PC-9 (cell line): ENCODE data around the gene IFT57. TPM values are rescaled to one million over a fixed set of nuclear protein-coding genes. Genes with fewer than 3 reads are reported as not detected.
A peak's percentile ranks its signal among the peaks of the same experiment; 100 is the strongest.

ENCODE experiments used
- BruUV-seq: library from RNA; stranded (reverse); fragments of 400-500 nt; replicated peaks from 2 replicates; lab custom pipeline; 2021; lab: Mats Ljungman, UMichigan
- CTCF ChIA-PET: fragments of 300-600 bp; sonication (Branson Sonifier 250); formaldehyde crosslinking; loops from one replicate; lab custom pipeline; 2022; ENCODE audit warnings: antibody characterized with exemption; lab: Charles Lee
- POLR2A ChIA-PET: fragments of 300-600 bp; sonication (Branson Sonifier 250); formaldehyde crosslinking; loops from one replicate; lab custom pipeline; 2022; ENCODE audit warnings: antibody characterized with exemption; ENCODE audit not compliant: unreplicated experiment; lab: Charles Lee
- DNase-seq, 2 experiments: peaks; one replicate each; pipeline versions ENCODE4 v3.0.0 to v3.0.0-alpha.2; 2015 to 2022; ENCODE audit warnings: mixed read lengths in 1 of 2
- H2AFZ ChIP-seq: fragments of 200-600 bp; sonication (generic); 2 replicates; pipeline ENCODE4 v1.8.1; 2017; ENCODE audit warnings: antibody characterized with exemption
- H3F3A ChIP-seq: fragments of 200-600 bp; sonication (generic); 2 replicates; pipeline ENCODE4 v1.8.1; 2017; ENCODE audit warnings: antibody characterized with exemption, mild to moderate bottlenecking, low read depth; ENCODE audit not compliant: insufficient read depth
- H3K27ac ChIP-seq: fragments of 200-600 bp; sonication (generic); 2 replicates; pipeline ENCODE4 v1.6.1; 2016; ENCODE audit warnings: mixed run types
- H3K27me3 ChIP-seq: fragments of 200-600 bp; sonication (generic); 2 replicates; pipeline ENCODE4 v1.6.1; 2016; ENCODE audit warnings: low read depth, mixed run types; ENCODE audit not compliant: insufficient read depth
- H3K36me3 ChIP-seq: fragments of 200-600 bp; sonication (generic); 2 replicates; pipeline ENCODE4 v1.6.1; 2016; ENCODE audit warnings: low read depth, mixed run types
- H3K4me1 ChIP-seq: fragments of 200-600 bp; sonication (generic); replicated peaks from 2 replicates; pipeline ENCODE4 v1.6.1; 2016; ENCODE audit warnings: mixed run types; ENCODE audit not compliant: insufficient read depth
- H3K4me2 ChIP-seq: fragments of 200-600 bp; sonication (generic); 2 replicates; pipeline ENCODE4 v1.6.1; 2017; ENCODE audit warnings: mixed run types
- H3K4me3 ChIP-seq: fragments of 200-600 bp; sonication (generic); 2 replicates; pipeline ENCODE4 v1.6.1; 2016; ENCODE audit warnings: mixed run types
- H3K79me2 ChIP-seq: fragments of 200-600 bp; sonication (generic); 2 replicates; pipeline ENCODE4 v1.6.1; 2017; ENCODE audit warnings: low read depth, mixed run types
- H3K9me2 ChIP-seq: fragments of 200-600 bp; sonication (generic); 2 replicates; pipeline ENCODE4 v1.8.1; 2017; ENCODE audit warnings: mild to moderate bottlenecking; ENCODE audit not compliant: insufficient read depth
- H3K9me3 ChIP-seq: fragments of 200-600 bp; sonication (generic); 2 replicates; pipeline ENCODE4 v1.8.1; 2016; ENCODE audit warnings: low read depth; ENCODE audit not compliant: insufficient read depth
- H4K20me1 ChIP-seq: fragments of 200-600 bp; sonication (generic); 2 replicates; pipeline ENCODE4 v1.8.1; 2017; ENCODE audit not compliant: insufficient read depth
- EZH2 ChIP-seq: fragments of 200-600 bp; sonication (generic); IDR thresholded peaks from 2 replicates; pipeline ENCODE4 v1.8.0; 2017; ENCODE audit warnings: antibody characterized with exemption, low read depth
- intact Hi-C: fragments of 100-400 bp; cut with micrococcal nuclease; formaldehyde crosslinking; loops from one replicate; pipeline ENCODE4 v1.10.0; 2022; ENCODE audit not compliant: unreplicated experiment
- total RNA-seq: library from RNA; stranded (reverse); gene quantifications from 2 replicates; pipeline ENCODE4 v1.2.3, GENCODE V29; 2021
- TF ChIP-seq, protein P1 (sequence below): fragments of 200-600 bp; sonication (generic); conservative IDR thresholded peaks from 2 replicates; pipeline ENCODE4 v1.6.1; 2017; ENCODE audit warnings: mixed run types, antibody characterized with exemption, mild to moderate bottlenecking, moderate library complexity

The IFT57 gene
- total RNA-seq, 1 experiment from 2014 or later: 55.2 TPM

DNA sequence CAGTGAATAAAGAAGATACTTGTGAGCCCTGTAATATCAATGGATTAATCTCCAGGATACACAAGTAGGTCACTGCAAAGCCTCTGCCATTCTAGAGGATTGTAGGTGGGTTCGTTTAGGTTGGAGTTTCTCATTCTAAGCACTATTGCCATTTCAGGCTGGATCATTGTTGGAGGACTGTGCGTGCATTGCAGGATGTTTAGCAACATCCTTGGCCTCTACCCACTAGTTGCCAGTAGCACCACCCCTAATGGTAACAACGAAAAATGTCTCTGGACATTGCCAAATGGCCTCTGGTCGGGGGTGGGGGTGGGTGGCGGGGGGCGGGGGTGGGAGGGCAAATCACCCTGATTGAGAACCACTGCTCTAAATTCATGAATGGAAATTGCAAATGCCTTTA, 4.9 kb upstream of the IFT57 start:
- Histone ChIP-seq H3F3A (no peaks in the 10 kb centered on the region), H3K9me2 (peaks cover 6% of the 10 kb centered on the region; the same call in 1 of the 2 replicates), H3K4me2 (no peak overlapping the region), H3K79me2 (no peaks in the 10 kb centered on the region), H3K4me1 (peaks cover 9% of the 10 kb centered on the region), H3K27ac (no peak overlapping the region), H3K36me3 (no peaks in the 10 kb centered on the region), H3K27me3 (no peaks in the 10 kb centered on the region), H4K20me1 (no peaks in the 10 kb centered on the region), H3K4me3 (no peak overlapping the region), H2AFZ (no peak overlapping the region), H3K9me3 (no peaks in the 10 kb centered on the region)
- no TSS peak for BruUV-seq
- DNase-seq: no peak
- intact Hi-C loops: no loop called here
- ChIA-PET POLR2A (no interaction called here), CTCF (interaction anchor here (0.7 kb wide), 1 partner anchor 300 kb away, joined by 6 read pairs; no protein-coding TSS in a partner anchor)
- TF ChIP-seq, protein P1, sequence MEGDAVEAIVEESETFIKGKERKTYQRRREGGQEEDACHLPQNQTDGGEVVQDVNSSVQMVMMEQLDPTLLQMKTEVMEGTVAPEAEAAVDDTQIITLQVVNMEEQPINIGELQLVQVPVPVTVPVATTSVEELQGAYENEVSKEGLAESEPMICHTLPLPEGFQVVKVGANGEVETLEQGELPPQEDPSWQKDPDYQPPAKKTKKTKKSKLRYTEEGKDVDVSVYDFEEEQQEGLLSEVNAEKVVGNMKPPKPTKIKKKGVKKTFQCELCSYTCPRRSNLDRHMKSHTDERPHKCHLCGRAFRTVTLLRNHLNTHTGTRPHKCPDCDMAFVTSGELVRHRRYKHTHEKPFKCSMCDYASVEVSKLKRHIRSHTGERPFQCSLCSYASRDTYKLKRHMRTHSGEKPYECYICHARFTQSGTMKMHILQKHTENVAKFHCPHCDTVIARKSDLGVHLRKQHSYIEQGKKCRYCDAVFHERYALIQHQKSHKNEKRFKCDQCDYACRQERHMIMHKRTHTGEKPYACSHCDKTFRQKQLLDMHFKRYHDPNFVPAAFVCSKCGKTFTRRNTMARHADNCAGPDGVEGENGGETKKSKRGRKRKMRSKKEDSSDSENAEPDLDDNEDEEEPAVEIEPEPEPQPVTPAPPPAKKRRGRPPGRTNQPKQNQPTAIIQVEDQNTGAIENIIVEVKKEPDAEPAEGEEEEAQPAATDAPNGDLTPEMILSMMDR: no peak
- no peak for TF ChIP-seq EZH2

DNA sequence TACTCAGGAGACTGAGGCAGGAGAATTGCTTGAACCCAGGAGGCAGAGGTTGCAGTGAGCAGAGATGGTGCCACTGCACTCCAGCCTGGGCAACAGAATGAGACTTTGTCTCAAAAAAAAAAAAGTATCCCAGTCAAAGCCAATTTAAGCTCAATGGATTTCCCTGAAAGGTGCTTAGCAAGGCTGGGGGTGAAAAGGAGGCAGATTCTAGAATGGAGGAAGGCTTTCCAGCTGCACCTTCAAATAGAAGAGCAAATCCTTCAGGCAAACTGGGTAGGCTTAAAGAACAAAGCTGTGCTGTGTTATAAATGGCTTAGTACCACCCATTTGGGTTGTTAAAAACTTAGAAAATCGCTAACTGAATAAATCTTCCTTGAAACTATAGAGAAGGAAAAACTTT, 3.0 kb upstream of the IFT57 start:
- H3K36me3 ChIP-seq: no peaks in the 10 kb centered on the region
- no peaks in the 10 kb centered on the region for H3F3A ChIP-seq
- H3K27ac ChIP-seq: no peak overlapping the region
- POLR2A ChIA-PET: interaction anchor here (0.6 to 0.7 kb wide), 2 partner anchors 58 to 584 kb away, joined by 3 to 10 read pairs; no protein-coding TSS in a partner anchor
- DNase-seq: no peak
- no peak overlapping the region for H3K4me2 ChIP-seq
- H2AFZ ChIP-seq: no peak overlapping the region
- no peaks in the 10 kb centered on the region for H3K9me3 ChIP-seq
- peaks cover 17% of the 10 kb centered on the region for H3K79me2 ChIP-seq
- H3K9me2 ChIP-seq: no peaks in the 10 kb centered on the region
- TF ChIP-seq, protein P1: no peak
- no peak for TF ChIP-seq EZH2
- H4K20me1 ChIP-seq: no peaks in the 10 kb centered on the region
- CTCF ChIA-PET: no interaction called here
- no TSS peak for BruUV-seq
- H3K4me3 ChIP-seq: no peak overlapping the region
- intact Hi-C loops: no loop called here
- H3K4me1 ChIP-seq: peaks cover 24% of the 10 kb centered on the region
- H3K27me3 ChIP-seq: no peaks in the 10 kb centered on the region

DNA sequence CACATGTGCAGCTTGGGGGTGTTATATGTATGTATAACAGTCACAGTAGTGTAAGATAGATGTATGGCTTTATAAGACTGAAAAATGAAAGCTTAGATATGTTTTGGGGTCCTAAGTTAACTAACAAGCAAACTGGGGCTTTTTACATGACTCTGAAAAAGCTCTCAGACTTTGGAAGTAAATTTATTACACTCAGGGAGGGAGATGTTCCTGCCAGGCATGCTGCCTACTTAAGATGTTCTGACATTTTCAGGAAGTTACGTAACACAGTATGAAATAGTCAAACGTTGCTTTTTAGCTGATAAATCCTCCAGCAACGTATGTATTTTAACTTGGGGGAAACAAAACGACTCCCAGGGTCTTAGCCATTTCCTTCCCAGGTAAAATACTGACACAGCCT, 1.7 kb upstream of the IFT57 start:
- no peaks in the 10 kb centered on the region for H3K9me2 ChIP-seq
- peaks cover 20% of the 10 kb centered on the region for H3K79me2 ChIP-seq
- no peaks in the 10 kb centered on the region for H3K36me3 ChIP-seq
- H3K9me3 ChIP-seq: no peaks in the 10 kb centered on the region
- H3K27ac ChIP-seq: no peak overlapping the region
- no peaks in the 10 kb centered on the region for H3K27me3 ChIP-seq
- no TSS peak for BruUV-seq
- H4K20me1 ChIP-seq: no peaks in the 10 kb centered on the region
- 0 out of 2 replicates have a peak overlapping the region, but pooled peaks have one; percentile 76 for H3K4me2 ChIP-seq
- CTCF ChIA-PET: interaction anchor here (0.7 kb wide), 2 partner anchors 92 to 276 kb away, joined by 8 to 9 read pairs; no protein-coding TSS in a partner anchor
- H2AFZ ChIP-seq: no peak overlapping the region; the same call in 1 of the 2 replicates
- POLR2A ChIA-PET: interaction anchor here (0.7 kb wide), 1 partner anchor 20 kb away, joined by 3 read pairs; no protein-coding TSS in a partner anchor
- intact Hi-C loops: loop anchor here (2.0 to 5.0 kb wide), 5 partner anchors 81 to 287 kb away; no protein-coding TSS in a partner anchor
- H3F3A ChIP-seq: no peaks in the 10 kb centered on the region
- H3K4me1 ChIP-seq: peaks cover 27% of the 10 kb centered on the region
- H3K4me3 ChIP-seq: no peak overlapping the region
- no peak for TF ChIP-seq EZH2
- TF ChIP-seq, protein P1: no peak
- DNase-seq: no peak
